ENCODE measurements around the gene AGBL4. TPM values are rescaled to one million over a fixed set of nuclear protein-coding genes. Genes with fewer than 3 reads are reported as not detected.

Gene AGBL4
- total RNA-seq, 1 experiment from 2014 or later: 0.33 TPM

- H3K27me3 ChIP-seq (ENCODE audit: low read length): peaks cover 65% of the 10 kb centered on the region
- no peak overlapping the region for H3K9ac ChIP-seq (ENCODE audit: low read length)
- CTCF ChIA-PET: no interaction called here
- no peak overlapping the region for H3K27ac ChIP-seq (ENCODE audit: low read length)
- no peaks in the 10 kb centered on the region for H3F3A ChIP-seq (ENCODE audit: low read length, unreplicated experiment)
- ATAC-seq: no peak
- H2AFZ ChIP-seq (ENCODE audit: low read length): no peak overlapping the region
- POLR2A ChIA-PET (ENCODE audit: unreplicated experiment): no interaction called here
- H3K4me1 ChIP-seq (ENCODE audit: insufficient read depth, low read length): no peaks in the 10 kb centered on the region
- no peaks in the 10 kb centered on the region for H3K9me2 ChIP-seq (replicated peaks; ENCODE audit: low read length)
- no peaks in the 10 kb centered on the region for H4K20me1 ChIP-seq (ENCODE audit: low read length)
- DNase-seq: no peak
- TF ChIP-seq CTCF (conservative IDR thresholded peaks at IDR 0.05; ENCODE audit: low read depth, low read length): no peak
- no peak for TF ChIP-seq EZH2 (IDR thresholded peaks at IDR 0.05; ENCODE audit: low read length, unreplicated experiment)
- no peak for TF ChIP-seq EZH2phosphoT487 (IDR thresholded peaks at IDR 0.05; ENCODE audit: borderline replicate concordance, low read length)
- no peaks in the 10 kb centered on the region for H3K36me3 ChIP-seq (ENCODE audit: low read depth, low read length)
- H3K9me3 ChIP-seq (ENCODE audit: low read length): no peaks in the 10 kb centered on the region
- BruUV-seq (replicated peaks): no TSS peak
- no peaks in the 10 kb centered on the region for H3K79me2 ChIP-seq (ENCODE audit: low read length)
- H3K4me3 ChIP-seq (ENCODE audit: low read length): no peak overlapping the region
- intact Hi-C loops (cut with micrococcal nuclease): no loop called here
- no peak overlapping the region for H3K4me2 ChIP-seq (ENCODE audit: low read length)
These were observed 1411.9 kb downstream of the AGBL4 start for GRCh38 chr1:48611841-48612240.

- BruUV-seq (replicated peaks): no TSS peak
- Histone ChIP-seq H3K79me2 (ENCODE audit: low read length) (no peaks in the 10 kb centered on the region), H3F3A (ENCODE audit: low read length, unreplicated experiment) (no peaks in the 10 kb centered on the region), H3K4me1 (ENCODE audit: insufficient read depth, low read length) (no peaks in the 10 kb centered on the region), H3K27ac (ENCODE audit: low read length) (no peak overlapping the region), H3K27me3 (ENCODE audit: low read length) (peaks cover 74% of the 10 kb centered on the region), H3K4me3 (ENCODE audit: low read length) (no peak overlapping the region), H4K20me1 (ENCODE audit: low read length) (no peaks in the 10 kb centered on the region), H3K9me2 (replicated peaks; ENCODE audit: low read length) (no peaks in the 10 kb centered on the region), H3K9me3 (ENCODE audit: low read length) (no peaks in the 10 kb centered on the region), H3K9ac (ENCODE audit: low read length) (no peak overlapping the region), H3K36me3 (ENCODE audit: low read depth, low read length) (no peaks in the 10 kb centered on the region), H3K4me2 (ENCODE audit: low read length) (no peak overlapping the region), H2AFZ (ENCODE audit: low read length) (no peak overlapping the region)
- TF ChIP-seq EZH2 (IDR thresholded peaks at IDR 0.05; ENCODE audit: low read length, unreplicated experiment) (no peak), CTCF (conservative IDR thresholded peaks at IDR 0.05; ENCODE audit: low read depth, low read length) (no peak), EZH2phosphoT487 (IDR thresholded peaks at IDR 0.05; ENCODE audit: borderline replicate concordance, low read length) (no peak)
- intact Hi-C loops (cut with micrococcal nuclease): no loop called here
- ChIA-PET POLR2A (ENCODE audit: unreplicated experiment) (no interaction called here), CTCF (no interaction called here)
- no peak for DNase-seq
- ATAC-seq: no peak
These were observed 1412.9 kb downstream of the AGBL4 start for GRCh38 chr1:48610628-48611542.

GRCh38 chr1:48608882-48609281 is 1414.9 kb downstream of the AGBL4 start:
- Histone ChIP-seq H3K9me2 (replicated peaks; ENCODE audit: low read length) (no peaks in the 10 kb centered on the region), H3K27me3 (ENCODE audit: low read length) (peaks cover 88% of the 10 kb centered on the region), H3K79me2 (ENCODE audit: low read length) (no peaks in the 10 kb centered on the region), H3K9ac (ENCODE audit: low read length) (no peak overlapping the region), H3K4me3 (ENCODE audit: low read length) (no peak overlapping the region), H3F3A (ENCODE audit: low read length, unreplicated experiment) (no peaks in the 10 kb centered on the region), H3K36me3 (ENCODE audit: low read depth, low read length) (no peaks in the 10 kb centered on the region), H3K4me1 (ENCODE audit: insufficient read depth, low read length) (no peaks in the 10 kb centered on the region), H3K4me2 (ENCODE audit: low read length) (no peak overlapping the region), H3K27ac (ENCODE audit: low read length) (no peak overlapping the region), H3K9me3 (ENCODE audit: low read length) (no peaks in the 10 kb centered on the region), H2AFZ (ENCODE audit: low read length) (no peak overlapping the region), H4K20me1 (ENCODE audit: low read length) (no peaks in the 10 kb centered on the region)
- BruUV-seq (replicated peaks): no TSS peak
- TF ChIP-seq EZH2phosphoT487 (IDR thresholded peaks at IDR 0.05; ENCODE audit: borderline replicate concordance, low read length) (no peak), CTCF (conservative IDR thresholded peaks at IDR 0.05; ENCODE audit: low read depth, low read length) (no peak), EZH2 (IDR thresholded peaks at IDR 0.05; ENCODE audit: low read length, unreplicated experiment) (no peak)
- intact Hi-C loops (cut with micrococcal nuclease): no loop called here
- DNase-seq: no peak
- no peak for ATAC-seq
- POLR2A ChIA-PET (ENCODE audit: unreplicated experiment): no interaction called here
- CTCF ChIA-PET: no interaction called here
